Hepatocyte (in vitro differentiated cells): ENCODE measurements around the gene PIGV. TPM values are rescaled to one million over a fixed set of nuclear protein-coding genes. Genes with fewer than 3 reads are reported as not detected.

Experiments
- DNase-seq: peaks from one replicate; pipeline ENCODE4 v3.0.0-alpha.2; 2016; ENCODE audit warnings: low spot score
- H2AFZ ChIP-seq: fragments of 200-600 bp; sonication (generic); 2 replicates; pipeline ENCODE4 v1.6.0; 2016; ENCODE audit warnings: antibody characterized with exemption, mild to moderate bottlenecking
- H3K27ac ChIP-seq: fragments of 200-600 bp; sonication (generic); 2 replicates; pipeline ENCODE4 v1.5.1; 2016; ENCODE audit warnings: mild to moderate bottlenecking
- H3K27me3 ChIP-seq: fragments of 200-600 bp; sonication (generic); 2 replicates; pipeline ENCODE4 v1.6.1; 2016
- H3K36me3 ChIP-seq: fragments of 200-600 bp; sonication (generic); replicated peaks from 2 replicates; pipeline ENCODE4 v1.5.1; 2016; ENCODE audit warnings: low read depth; ENCODE audit not compliant: insufficient read depth
- H3K4me1 ChIP-seq: fragments of 200-600 bp; sonication (generic); 2 replicates; pipeline ENCODE4 v1.5.1; 2016; ENCODE audit warnings: mild to moderate bottlenecking, moderate library complexity; ENCODE audit not compliant: insufficient read depth
- H3K4me2 ChIP-seq: fragments of 200-600 bp; sonication (generic); 2 replicates; pipeline ENCODE4 v1.6.0; 2016
- H3K4me3 ChIP-seq: fragments of 200-600 bp; sonication (generic); 2 replicates; pipeline ENCODE4 v1.5.1; 2016; ENCODE audit warnings: mild to moderate bottlenecking
- H3K79me2 ChIP-seq: fragments of 200-600 bp; sonication (generic); 2 replicates; pipeline ENCODE4 v1.6.0; 2017; ENCODE audit warnings: mild to moderate bottlenecking
- H3K9me2 ChIP-seq: fragments of 200-600 bp; sonication (generic); replicated peaks from 2 replicates; pipeline ENCODE4 v1.6.0; 2017; ENCODE audit warnings: mild to moderate bottlenecking; ENCODE audit not compliant: insufficient read depth
- H3K9me3 ChIP-seq: fragments of 200-600 bp; sonication (generic); 2 replicates; pipeline ENCODE4 v1.5.1; 2016; ENCODE audit warnings: low read depth, mild to moderate bottlenecking
- H4K20me1 ChIP-seq: fragments of 200-600 bp; sonication (generic); 2 replicates; pipeline ENCODE4 v1.6.0; 2016; ENCODE audit warnings: mild to moderate bottlenecking; ENCODE audit not compliant: insufficient read depth, poor library complexity, severe bottlenecking
- CTCF ChIP-seq: fragments of 200-600 bp; sonication (generic); IDR thresholded peaks from 2 replicates; pipeline ENCODE4 v1.5.1; 2016; ENCODE audit warnings: antibody characterized with exemption, mild to moderate bottlenecking; ENCODE audit not compliant: poor library complexity
- EZH2 ChIP-seq: fragments of 200-600 bp; sonication (generic); IDR thresholded peaks from 2 replicates; pipeline ENCODE4 v1.6.1; 2016; ENCODE audit warnings: antibody characterized with exemption, mild to moderate bottlenecking, borderline replicate concordance
- EZH2phosphoT487 ChIP-seq: fragments of 200-600 bp; sonication (generic); IDR thresholded peaks from one replicate; pipeline ENCODE4 v1.6.1; 2018; ENCODE audit warnings: antibody characterized with exemption, mild to moderate bottlenecking, low read depth, moderate library complexity; ENCODE audit not compliant: unreplicated experiment, severe bottlenecking
- WGBS: methylation state at CpG from one replicate; pipeline ENCODE4 v1.1.6; 2016; ENCODE audit warnings: low lambda C conversion rate; ENCODE audit errors: missing lambda C conversion rate; 5-methylcytosine and 5-hydroxymethylcytosine counted together
- polyA plus RNA-seq: library from polyadenylated mRNA; unstranded; fragments of >200 nt; fragmentation: Nextera tagmentation; extraction: Ambion mirVana; gene quantifications from 2 replicates; pipeline ENCODE4 v1.2.1, GENCODE V29; 2016
- total RNA-seq: library from RNA; depleted of rRNA; stranded (reverse); fragments of >200 nt; gene quantifications from 2 replicates; pipeline ENCODE4 v1.2.3, GENCODE V29; 2014

The PIGV gene
- total and polyA plus RNA-seq, 2 experiments from 2014 or later = 21.2 to 22.0 TPM

GRCh38 chr1:26745191-26745590 lies 42.6 kb upstream of the PIGV start:
- no peaks in the 10 kb centered on the region for H3K9me3 ChIP-seq
- no peak overlapping the region for H3K4me2 ChIP-seq
- H3K79me2 ChIP-seq = peaks cover 98% of the 10 kb centered on the region
- H3K27me3 ChIP-seq = no peaks in the 10 kb centered on the region
- TF ChIP-seq EZH2phosphoT487 (no peak), CTCF (no peak), EZH2 (no peak)
- no peak overlapping the region for H2AFZ ChIP-seq
- WGBS = 88% methylated on average over 5 of the region's 5 CpGs
- H3K4me3 ChIP-seq = no peak overlapping the region
- DNase-seq = no peak
- no peak overlapping the region for H3K27ac ChIP-seq
- peaks cover 70% of the 10 kb centered on the region for H4K20me1 ChIP-seq
- H3K36me3 ChIP-seq = no peaks in the 10 kb centered on the region
- no peaks in the 10 kb centered on the region for H3K9me2 ChIP-seq
- peaks cover 8% of the 10 kb centered on the region for H3K4me1 ChIP-seq

- H3K79me2 ChIP-seq = peaks cover 100% of the 10 kb centered on the region
- H4K20me1 ChIP-seq = peaks cover 75% of the 10 kb centered on the region
- no peaks in the 10 kb centered on the region for H3K36me3 ChIP-seq
- no peaks in the 10 kb centered on the region for H3K9me3 ChIP-seq
- H3K27me3 ChIP-seq = no peaks in the 10 kb centered on the region
- no peaks in the 10 kb centered on the region for H3K4me1 ChIP-seq
- no peaks in the 10 kb centered on the region for H3K9me2 ChIP-seq
- no peak for DNase-seq
- TF ChIP-seq EZH2phosphoT487 (no peak), CTCF (no peak), EZH2 (no peak)
- no peak overlapping the region for H3K4me2 ChIP-seq
- no peak overlapping the region for H3K4me3 ChIP-seq
- WGBS = 88% methylated on average over 5 of the region's 5 CpGs
- no peak overlapping the region for H3K27ac ChIP-seq
- no peak overlapping the region for H2AFZ ChIP-seq
Observed at GRCh38 chr1:26747048-26747447, 40.7 kb upstream of the PIGV start.

GRCh38 chr1:26748351-26748750 lies 39.4 kb upstream of the PIGV start:
- Histone ChIP-seq H3K4me2 (no peak overlapping the region), H4K20me1 (peaks cover 67% of the 10 kb centered on the region), H3K4me3 (no peak overlapping the region), H2AFZ (no peak overlapping the region), H3K36me3 (no peaks in the 10 kb centered on the region), H3K4me1 (no peaks in the 10 kb centered on the region), H3K27ac (no peak overlapping the region), H3K79me2 (peaks cover 99% of the 10 kb centered on the region), H3K27me3 (no peaks in the 10 kb centered on the region), H3K9me2 (no peaks in the 10 kb centered on the region), H3K9me3 (no peaks in the 10 kb centered on the region)
- DNase-seq = no peak
- WGBS = 96% methylated on average over 1 of the region's 1 CpG
- TF ChIP-seq EZH2 = no peak
- no peak for TF ChIP-seq EZH2phosphoT487
- TF ChIP-seq CTCF = no peak

GRCh38 chr1:26749458-26749857 lies 38.3 kb upstream of the PIGV start:
- H3K79me2 ChIP-seq = peaks cover 99% of the 10 kb centered on the region
- peaks cover 73% of the 10 kb centered on the region for H4K20me1 ChIP-seq
- H3K27ac ChIP-seq = no peak overlapping the region
- H3K4me3 ChIP-seq = no peak overlapping the region
- H3K4me2 ChIP-seq = no peak overlapping the region
- no peak for TF ChIP-seq EZH2
- TF ChIP-seq CTCF = no peak
- TF ChIP-seq EZH2phosphoT487 = no peak
- DNase-seq = no peak
- H2AFZ ChIP-seq = no peak overlapping the region
- no peaks in the 10 kb centered on the region for H3K9me3 ChIP-seq
- no peaks in the 10 kb centered on the region for H3K27me3 ChIP-seq
- H3K9me2 ChIP-seq = no peaks in the 10 kb centered on the region
- H3K4me1 ChIP-seq = no peaks in the 10 kb centered on the region
- no peaks in the 10 kb centered on the region for H3K36me3 ChIP-seq
- 82% methylated on average over 5 of the region's 5 CpGs for WGBS
